Vagina (tissue), 2 donors: ENCODE measurements around the gene EMID1.

Experiments
- CTCF ChIP-seq, 3 experiments: fragments of 450-650 bp in 2 of 3; fragments of 200-600 bp in 1 of 3; sonication (generic) in 1 of 3; IDR thresholded peaks; one replicate each; pipeline ENCODE4 v1.5.1; 2017 to 2019; ENCODE audit warnings: antibody characterized with exemption in 3 of 3, mild to moderate bottlenecking in 2 of 3, moderate library complexity in 2 of 3
- POLR2A ChIP-seq, 2 donors: fragments of 450-650 bp; IDR thresholded peaks; one replicate each; pipeline ENCODE4 v1.6.1; 2017; ENCODE audit warnings: antibody characterized with exemption in 2 of 2, mild to moderate bottlenecking in 2 of 2, moderate library complexity in 2 of 2

- TF ChIP-seq CTCF (IDR thresholded peaks at IDR 0.05): no peak
- TF ChIP-seq POLR2A (IDR thresholded peaks at IDR 0.05): no peak
Measured at GRCh38 chr22:29225422-29226090, 19.9 kb downstream of the EMID1 start.
